Lung (tissue), 12 donors: ENCODE data around the gene DHRS7C. TPM values are rescaled to one million over a fixed set of nuclear protein-coding genes. Genes with fewer than 3 reads are reported as not detected.

Experiments
- ATAC-seq: fragments of 200-7000 bp; cut with Tn5 transposase; one replicate; pipeline ENCODE4 v1.9.1; 2020; ENCODE audit warnings: moderate number of reproducible peaks; ENCODE audit not compliant: insufficient read depth, low FRiP score
- DNase-seq, 3 donors: peaks; one replicate each; pipeline ENCODE4 v3.0.0-alpha.2; 2013 to 2017
- H3K27ac ChIP-seq, 2 donors: one replicate each; pipeline ENCODE4 v1.5.1; 2013; ENCODE audit warnings: mild to moderate bottlenecking in 2 of 2, moderate library complexity in 2 of 2, control low read depth in 1 of 2, inconsistent platforms in 1 of 2, low read depth in 1 of 2, low read length in 1 of 2
- H3K27me3 ChIP-seq, 3 donors: one replicate each; pipeline ENCODE4 v1.5.1; 2013; ENCODE audit warnings: low read length in 2 of 3; ENCODE audit not compliant: control insufficient read depth in 3 of 3, insufficient read depth in 3 of 3
- H3K36me3 ChIP-seq, 4 donors: one replicate each; pipeline ENCODE4 v1.5.1; 2013; ENCODE audit warnings: low read length in 4 of 4, mild to moderate bottlenecking in 1 of 4, moderate library complexity in 1 of 4; ENCODE audit not compliant: control insufficient read depth in 4 of 4, insufficient read depth in 4 of 4
- H3K4me1 ChIP-seq, 5 donors: one replicate each; pipeline ENCODE4 v1.5.1; 2013; ENCODE audit warnings: low read length in 5 of 5, mild to moderate bottlenecking in 2 of 5, moderate library complexity in 1 of 5; ENCODE audit not compliant: control insufficient read depth in 5 of 5, insufficient read depth in 5 of 5
- H3K4me3 ChIP-seq: one replicate; pipeline ENCODE4 v1.5.1; 2013; ENCODE audit warnings: mild to moderate bottlenecking, control low read depth, moderate library complexity
- H3K9ac ChIP-seq, 2 donors: one replicate each; pipeline ENCODE4 v1.5.1; 2013; ENCODE audit warnings: low read length in 2 of 2, control low read depth in 1 of 2; ENCODE audit not compliant: insufficient read depth in 1 of 2
- H3K9me3 ChIP-seq, 4 donors: one replicate each; pipeline ENCODE4 v1.5.1; 2013; ENCODE audit warnings: low read length in 3 of 4, mild to moderate bottlenecking in 1 of 4, moderate library complexity in 1 of 4; ENCODE audit not compliant: control insufficient read depth in 4 of 4, insufficient read depth in 3 of 4
- CTCF ChIP-seq: IDR thresholded peaks from 2 replicates; pipeline ENCODE4 v1.5.1; 2012; ENCODE audit warnings: mild to moderate bottlenecking; ENCODE audit errors: control extremely low read depth, extremely low read depth
- WGBS, 2 donors: extraction: QIAGEN DNeasy Blood & Tissue Kit; methylation state at CpG; one replicate each; pipeline ENCODE4 v1.1.7; 2013; 5-methylcytosine and 5-hydroxymethylcytosine counted together
- polyA plus RNA-seq, 2 donors: library from polyadenylated mRNA; stranded (reverse); fragments of 200-250 nt; gene quantifications; one replicate each; pipeline ENCODE4 v1.2.1, GENCODE V29; 2013
- total RNA-seq, 2 donors: library from RNA; depleted of rRNA in 1 of 2; stranded (reverse); fragments of >200 nt in 1 of 2; gene quantifications; one replicate each; pipeline ENCODE4 v1.2.1, GENCODE V29; 2014 to 2021
- donor health status: control.
- donor health status: control.
- donor health status: Bipolar disorder and iron deficiency.
- donor health status: healthy.
- donor health status: DM: yes; HTN: yes; CAD: no.

DHRS7C gene
- total and polyA plus RNA-seq, 4 donors, result not detected

GRCh38 chr17:9809409-9809808, 18.0 kb upstream of the DHRS7C start:
- DNase-seq (no peak), ATAC-seq (no peak)
- no peak for TF ChIP-seq CTCF
- Histone ChIP-seq H3K27ac (no peak overlapping the region), H3K9me3 (peaks cover 0 to 5% (median 2%) of the 10 kb centered on the region in 4 donors), H3K4me1 (peaks cover 0 to 6% (median 0%) of the 10 kb centered on the region in 5 donors), H3K4me3 (no peak overlapping the region), H3K9ac (no peak overlapping the region), H3K36me3 (no peaks in the 10 kb centered on the region), H3K27me3 (no peaks in the 10 kb centered on the region)
- 91 to 97% methylated on average over 8 of the region's 8 CpGs for WGBS, 2 donors

- TF ChIP-seq CTCF, result no peak
Measured at GRCh38 chr17:9806699-9807098, 15.3 kb upstream of the DHRS7C start.

GRCh38 chr17:9805769-9806168, 14.4 kb upstream of the DHRS7C start:
- DNase-seq, result peak in 1 of 3 donors; percentile 19
- WGBS, 2 donors, result 20 to 45% methylated on average over 4 of the region's 4 CpGs

More at GRCh38 chr17:9806699-9807098, 15.3 kb upstream of the DHRS7C start:
- no peak overlapping the region for H3K4me3 ChIP-seq
- H3K27me3 ChIP-seq, result no peaks in the 10 kb centered on the region
- 75 to 82% methylated on average over 6 of the region's 6 CpGs for WGBS, 2 donors
- no peak for ATAC-seq
- no peaks in the 10 kb centered on the region for H3K36me3 ChIP-seq
- peaks cover 0 to 6% (median 0%) of the 10 kb centered on the region in 5 donors for H3K4me1 ChIP-seq
- H3K9me3 ChIP-seq, result peaks cover 0 to 7% (median 3%) of the 10 kb centered on the region in 4 donors
- no peak overlapping the region for H3K9ac ChIP-seq
- H3K27ac ChIP-seq, result no peak overlapping the region
- no peak for DNase-seq

More at GRCh38 chr17:9805769-9806168, 14.4 kb upstream of the DHRS7C start:
- Histone ChIP-seq H3K4me1 (peaks cover 0 to 6% (median 0%) of the 10 kb centered on the region in 5 donors), H3K36me3 (no peaks in the 10 kb centered on the region), H3K27me3 (no peaks in the 10 kb centered on the region), H3K9ac (no peak overlapping the region), H3K27ac (no peak overlapping the region), H3K4me3 (no peak overlapping the region), H3K9me3 (peaks cover 0 to 7% (median 3%) of the 10 kb centered on the region in 4 donors)
- no peak for ATAC-seq
- no peak for TF ChIP-seq CTCF
